ENCODE results near the gene TCP1.

DNA sequence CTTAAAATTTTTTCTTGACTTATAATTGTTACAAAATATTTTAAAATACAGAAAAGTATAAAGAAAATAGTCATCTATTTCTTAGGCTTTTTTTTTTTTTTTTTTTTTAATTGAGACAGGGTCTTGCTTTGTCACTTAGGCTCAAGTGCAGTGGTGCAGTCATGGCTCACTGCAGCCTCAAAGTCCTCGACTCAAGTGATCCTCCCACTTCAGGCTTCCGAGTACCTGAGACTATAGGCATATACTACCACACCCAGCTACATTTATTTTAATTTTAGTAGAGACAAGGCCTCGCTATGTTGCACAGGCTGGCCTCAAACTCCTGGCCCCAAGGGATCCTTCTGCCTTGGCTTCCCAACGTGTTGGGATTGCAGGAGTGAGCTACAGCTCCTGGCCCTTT, 32.9 kb downstream of the TCP1 start:
- TF ChIP-seq, protein P1, sequence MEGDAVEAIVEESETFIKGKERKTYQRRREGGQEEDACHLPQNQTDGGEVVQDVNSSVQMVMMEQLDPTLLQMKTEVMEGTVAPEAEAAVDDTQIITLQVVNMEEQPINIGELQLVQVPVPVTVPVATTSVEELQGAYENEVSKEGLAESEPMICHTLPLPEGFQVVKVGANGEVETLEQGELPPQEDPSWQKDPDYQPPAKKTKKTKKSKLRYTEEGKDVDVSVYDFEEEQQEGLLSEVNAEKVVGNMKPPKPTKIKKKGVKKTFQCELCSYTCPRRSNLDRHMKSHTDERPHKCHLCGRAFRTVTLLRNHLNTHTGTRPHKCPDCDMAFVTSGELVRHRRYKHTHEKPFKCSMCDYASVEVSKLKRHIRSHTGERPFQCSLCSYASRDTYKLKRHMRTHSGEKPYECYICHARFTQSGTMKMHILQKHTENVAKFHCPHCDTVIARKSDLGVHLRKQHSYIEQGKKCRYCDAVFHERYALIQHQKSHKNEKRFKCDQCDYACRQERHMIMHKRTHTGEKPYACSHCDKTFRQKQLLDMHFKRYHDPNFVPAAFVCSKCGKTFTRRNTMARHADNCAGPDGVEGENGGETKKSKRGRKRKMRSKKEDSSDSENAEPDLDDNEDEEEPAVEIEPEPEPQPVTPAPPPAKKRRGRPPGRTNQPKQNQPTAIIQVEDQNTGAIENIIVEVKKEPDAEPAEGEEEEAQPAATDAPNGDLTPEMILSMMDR (IDR thresholded peaks at IDR 0.05): no peak
- TF ChIP-seq POLR2AphosphoS5 (IDR thresholded peaks at IDR 0.05) (no peak), EP300 (IDR thresholded peaks at IDR 0.05) (no peak)
